Loucy (cell line): ENCODE data around the gene CNTNAP2.

ENCODE experiments used
- CTCF ChIP-seq: fragments of 200-600 bp; sonication (generic); conservative IDR thresholded peaks from 2 replicates; pipeline ENCODE4 v1.5.1; 2014; ENCODE audit warnings: mild to moderate bottlenecking, antibody characterized with exemption, low read length
- EZH2phosphoT487 ChIP-seq: fragments of 200-600 bp; IDR thresholded peaks from 2 replicates; pipeline ENCODE4 v1.6.1; 2018; ENCODE audit warnings: antibody characterized with exemption, mild to moderate bottlenecking, moderate library complexity, borderline replicate concordance

GRCh38 chr7:148436571-148436970, 2320.0 kb downstream of the CNTNAP2 start:
- TF ChIP-seq CTCF (no peak), EZH2phosphoT487 (no peak)
